Pancreas (tissue), 10 donors: ENCODE measurements around the gene IGSF23. TPM values are rescaled to one million over a fixed set of nuclear protein-coding genes. Genes with fewer than 3 reads are reported as not detected.
A peak's percentile ranks its signal among the peaks of the same experiment; 100 is the strongest.
"Not testable (repeated sequence)": the region's sequence is repeated elsewhere in the genome, so short reads cannot be mapped to it uniquely, and the experiment has no call there.

Experiments
- ATAC-seq, 4 donors: fragments of 200-7000 bp; cut with Tn5 transposase; one replicate each; pipeline versions ENCODE4 v1.8.0 to v1.9.1; 2020; ENCODE audit warnings: mild to moderate bottlenecking in 4 of 4, moderate library complexity in 4 of 4
- DNase-seq, 6 donors: peaks; one replicate each; pipeline ENCODE4 v3.0.0-alpha.2; 2020
- FAIRE-seq: peaks from 2 replicates; lab custom pipeline; 2012; peaks lifted over from hg19 to GRCh38; lab: Jason Lieb, UNC
- H3K27ac ChIP-seq, 4 donors: fragments of 200-600 bp; sonication (generic); 1 replicate in 3 of 4; 2 replicates in 1 of 4; pipeline versions ENCODE4 v1.5.0 to v1.8.0; 2020
- H3K27me3 ChIP-seq, 4 donors: fragments of 200-600 bp; one replicate each; pipeline ENCODE4 v1.8.0; 2021
- H3K36me3 ChIP-seq, 3 donors: fragments of 200-600 bp; sonication (generic) in 1 of 3; one replicate each; pipeline versions ENCODE4 v1.5.0 to v1.8.0; 2020 to 2021
- H3K4me1 ChIP-seq, 3 donors: fragments of 200-600 bp; one replicate each; pipeline ENCODE4 v1.8.0; 2021
- H3K4me3 ChIP-seq, 4 donors: fragments of 200-600 bp; sonication (generic) in 2 of 4; one replicate each; pipeline versions ENCODE4 v1.5.0 to v1.8.0; 2020 to 2021
- H3K9me3 ChIP-seq, 4 donors: fragments of 200-600 bp; one replicate each; pipeline ENCODE4 v1.8.0; 2021
- WGBS, 2 donors: extraction: QIAGEN DNeasy Blood & Tissue Kit; methylation state at CpG; one replicate each; pipeline ENCODE4 v1.1.7; 2013; 5-methylcytosine and 5-hydroxymethylcytosine counted together
- intact Hi-C, 3 donors: fragments of 100-400 bp; cut with DNase I; formaldehyde crosslinking; loops; one replicate each; pipeline versions ENCODE4 v1.11.1 to v1.14.2; 2022
- polyA plus RNA-seq, 2 donors: library from polyadenylated mRNA; stranded (reverse); fragments of 200-250 nt; gene quantifications; one replicate each; pipeline ENCODE4 v1.2.3, GENCODE V29; 2013
- total RNA-seq, 6 donors: library from RNA; stranded (reverse); fragmentation: NEBNext Ultra II Directional in 4 of 6; extraction: Animal tissue kit (Norgen Biotek cat#: 25700) in 4 of 6; gene quantifications; one replicate each; pipeline versions ENCODE4 v1.2.1 to v1.2.4, GENCODE V29; 2021 to 2023
- TF ChIP-seq, protein P1 (sequence below), 4 donors: fragments of 200-600 bp; sonication (generic) in 3 of 4; IDR thresholded peaks; one replicate each; pipeline versions ENCODE4 v1.5.0 to v1.8.0; 2021; ENCODE audit warnings: antibody characterized with exemption in 4 of 4
- donor health status: healthy with polysubstance abuse.
- donor health status: DM: no; HTN: no; CAD: no; lungs with moderate emphysema.
- donor health status: DM: no; HTN: no; CAD: no.
- donor health status: control.
- donor health status: control.
- donor health status: Bipolar disorder and iron deficiency.
- donor health status: DM: yes; HTN: yes; CAD: no.
- donor health status: DM: no; HTN: no; CAD: no.
- donor health status: DM: no; HTN: no; CAD: no.
- donor health status: DM: yes; HTN: yes; CAD: no.

Gene IGSF23
- total and polyA plus RNA-seq, 8 donors, result 0.43 to 1.3 (median 1.2) TPM

GRCh38 chr19:44668985-44669764 lies 55.8 kb downstream of the IGSF23 start:
- Histone ChIP-seq H3K9me3 (no peaks in the 10 kb centered on the region), H3K36me3 (no peaks in the 10 kb centered on the region), H3K27ac (no peak overlapping the region), H3K27me3 (no peaks in the 10 kb centered on the region), H3K4me1 (no peaks in the 10 kb centered on the region), H3K4me3 (no peak overlapping the region)
- no peak for DNase-seq
- WGBS, 2 donors, result 72 to 95% methylated on average over 2 of the region's 2 CpGs
- intact Hi-C loops, result no loop called here
- FAIRE-seq, result no peak
- TF ChIP-seq, protein P1, sequence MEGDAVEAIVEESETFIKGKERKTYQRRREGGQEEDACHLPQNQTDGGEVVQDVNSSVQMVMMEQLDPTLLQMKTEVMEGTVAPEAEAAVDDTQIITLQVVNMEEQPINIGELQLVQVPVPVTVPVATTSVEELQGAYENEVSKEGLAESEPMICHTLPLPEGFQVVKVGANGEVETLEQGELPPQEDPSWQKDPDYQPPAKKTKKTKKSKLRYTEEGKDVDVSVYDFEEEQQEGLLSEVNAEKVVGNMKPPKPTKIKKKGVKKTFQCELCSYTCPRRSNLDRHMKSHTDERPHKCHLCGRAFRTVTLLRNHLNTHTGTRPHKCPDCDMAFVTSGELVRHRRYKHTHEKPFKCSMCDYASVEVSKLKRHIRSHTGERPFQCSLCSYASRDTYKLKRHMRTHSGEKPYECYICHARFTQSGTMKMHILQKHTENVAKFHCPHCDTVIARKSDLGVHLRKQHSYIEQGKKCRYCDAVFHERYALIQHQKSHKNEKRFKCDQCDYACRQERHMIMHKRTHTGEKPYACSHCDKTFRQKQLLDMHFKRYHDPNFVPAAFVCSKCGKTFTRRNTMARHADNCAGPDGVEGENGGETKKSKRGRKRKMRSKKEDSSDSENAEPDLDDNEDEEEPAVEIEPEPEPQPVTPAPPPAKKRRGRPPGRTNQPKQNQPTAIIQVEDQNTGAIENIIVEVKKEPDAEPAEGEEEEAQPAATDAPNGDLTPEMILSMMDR (IDR thresholded peaks at IDR 0.05), result no peak
- no peak for ATAC-seq

GRCh38 chr19:44670027-44670426 lies 56.7 kb downstream of the IGSF23 start:
- WGBS, 2 donors, result 98% methylated on average over 2 of the region's 2 CpGs
- H3K27me3 ChIP-seq, DNase-seq, FAIRE-seq, intact Hi-C loops, H3K36me3 ChIP-seq, H3K9me3 ChIP-seq, H3K4me1 ChIP-seq, ATAC-seq, H3K27ac ChIP-seq, H3K4me3 ChIP-seq: not testable (repeated sequence)

- ATAC-seq, result peak in 3 of 4 donors; percentile 7 to 33 (median 33)
- no peak for DNase-seq
- 76 to 83% methylated on average over 2 of the region's 2 CpGs for WGBS, 2 donors
Observed at GRCh38 chr19:44671400-44671799, 58.0 kb downstream of the IGSF23 start, which contains the start of gene CEACAM19. Gene CEACAM19, plus strand, starts transcription at chr19:44671482. Its CDS starts 450 bp downstream, at chr19:44671932.

GRCh38 chr19:44672226-44672625 lies 58.9 kb downstream of the IGSF23 start:
- no peaks in the 10 kb centered on the region for H3K4me1 ChIP-seq
- FAIRE-seq (no peak), ATAC-seq (no peak), DNase-seq (peak in 1 of 6 donors; percentile 2)
- no peak overlapping the region for H3K4me3 ChIP-seq
- intact Hi-C loops, result no loop called here
- no peaks in the 10 kb centered on the region for H3K9me3 ChIP-seq
- H3K27ac ChIP-seq, result no peak overlapping the region
- no peaks in the 10 kb centered on the region for H3K27me3 ChIP-seq
- H3K36me3 ChIP-seq, result no peaks in the 10 kb centered on the region
- TF ChIP-seq, protein P1 (IDR thresholded peaks at IDR 0.05), result no peak
- WGBS, 2 donors, result 67 to 73% methylated on average over 1 of the region's 1 CpG

More at GRCh38 chr19:44671400-44671799, 58.0 kb downstream of the IGSF23 start, which contains the start of gene CEACAM19:
- FAIRE-seq, result no peak
- H3K9me3 ChIP-seq, result no peaks in the 10 kb centered on the region
- H3K4me3 ChIP-seq, result no peak within 1 kb of the TSS
- intact Hi-C loops, result no loop called here
- no peak within 1 kb of the TSS for H3K27ac ChIP-seq
- H3K4me1 ChIP-seq, result no peaks in the 10 kb centered on the region
- H3K27me3 ChIP-seq, result no peaks in the 10 kb centered on the region
- no peaks in the 10 kb centered on the region for H3K36me3 ChIP-seq
- TF ChIP-seq, protein P1 (IDR thresholded peaks at IDR 0.05), result no peak

GRCh38 chr19:44673510-44673909 lies 60.1 kb downstream of the IGSF23 start:
- H3K4me1 ChIP-seq, result no peaks in the 10 kb centered on the region
- WGBS, 2 donors, result 81 to 93% methylated on average over 4 of the region's 4 CpGs

More at GRCh38 chr19:44673510-44673909, 60.1 kb downstream of the IGSF23 start:
- H3K9me3 ChIP-seq, result no peaks in the 10 kb centered on the region
- no peak for ATAC-seq
- H3K27ac ChIP-seq, result no peak overlapping the region
- TF ChIP-seq, protein P1 (IDR thresholded peaks at IDR 0.05), result no peak
- H3K36me3 ChIP-seq, result no peaks in the 10 kb centered on the region
- FAIRE-seq, result no peak
- no peak for DNase-seq
- intact Hi-C loops, result no loop called here
- no peaks in the 10 kb centered on the region for H3K27me3 ChIP-seq
- no peak overlapping the region for H3K4me3 ChIP-seq
